ENCODE measurements around the gene DIPK1C.

Gene DIPK1C

DNA sequence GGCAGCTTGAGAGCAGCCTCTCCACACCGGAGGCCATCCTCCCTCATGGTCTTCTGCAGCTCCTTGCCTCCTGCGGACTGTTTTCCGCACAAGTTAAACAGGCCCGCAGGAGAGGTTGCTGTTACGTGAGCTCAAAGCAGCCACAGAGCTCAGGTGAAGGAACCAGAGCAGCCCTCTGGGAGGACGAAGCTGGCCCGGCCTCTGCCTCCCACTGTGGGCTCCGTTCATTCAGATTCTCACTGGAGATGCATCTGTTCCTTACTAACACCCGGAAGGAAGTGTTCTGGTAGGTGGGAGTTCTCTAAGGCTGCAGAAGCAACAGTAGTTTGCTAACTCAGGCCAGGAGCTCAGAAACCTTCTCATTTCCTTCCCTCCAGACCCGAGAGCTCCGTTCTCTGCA, 10.9 kb downstream of the DIPK1C start:
- DNase-seq (ENCODE audit: low read depth): no peak
- no peak overlapping the region for H3K4me3 ChIP-seq (ENCODE audit: low read length)
- TF ChIP-seq CTCF (IDR thresholded peaks at IDR 0.05; ENCODE audit: insufficient read depth, low read depth, low read length, missing control alignments): no peak

- H3K4me3 ChIP-seq (ENCODE audit: low read length): no peak overlapping the region
- no peak for TF ChIP-seq CTCF (IDR thresholded peaks at IDR 0.05; ENCODE audit: insufficient read depth, low read depth, low read length, missing control alignments)
- DNase-seq (ENCODE audit: low read depth): no peak
Observed at GRCh38 chr18:74445585-74445984, 11.5 kb downstream of the DIPK1C start.

GRCh38 chr18:74444104-74444503, 13.0 kb downstream of the DIPK1C start:
- DNase-seq (ENCODE audit: low read depth): no peak

GRCh38 chr18:74440808-74441427, 16.2 kb downstream of the DIPK1C start:
- TF ChIP-seq CTCF (IDR thresholded peaks at IDR 0.05; ENCODE audit: insufficient read depth, low read depth, low read length, missing control alignments): no peak
- H3K4me3 ChIP-seq (ENCODE audit: low read length): no peak overlapping the region
- DNase-seq (ENCODE audit: low read depth): no peak

More at GRCh38 chr18:74444104-74444503, 13.0 kb downstream of the DIPK1C start:
- H3K4me3 ChIP-seq (ENCODE audit: low read length): no peak overlapping the region
- no peak for TF ChIP-seq CTCF (IDR thresholded peaks at IDR 0.05; ENCODE audit: insufficient read depth, low read depth, low read length, missing control alignments)

DNA sequence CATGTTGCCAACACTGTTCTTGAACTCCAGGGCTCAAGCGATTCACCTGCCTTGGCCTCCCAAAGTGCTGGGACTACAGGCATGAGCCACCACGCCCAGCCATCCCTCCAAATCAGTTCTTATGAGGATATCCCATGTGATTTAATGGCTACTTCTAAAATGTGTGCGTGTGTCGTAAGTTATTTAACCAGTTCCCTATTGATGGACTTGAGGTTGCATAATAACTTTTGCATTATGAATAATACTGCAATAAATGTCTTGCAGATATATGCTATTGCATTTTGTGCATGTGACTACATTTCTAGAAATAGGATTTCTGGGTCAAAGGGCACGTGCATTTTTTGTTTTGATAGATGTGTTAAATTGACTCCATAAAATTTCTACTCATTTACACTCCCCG, 19.0 kb downstream of the DIPK1C start:
- H3K4me3 ChIP-seq (ENCODE audit: low read length): no peak overlapping the region
- no peak for DNase-seq (ENCODE audit: low read depth)
- no peak for TF ChIP-seq CTCF (IDR thresholded peaks at IDR 0.05; ENCODE audit: insufficient read depth, low read depth, low read length, missing control alignments)

- TF ChIP-seq CTCF (IDR thresholded peaks at IDR 0.05; ENCODE audit: insufficient read depth, low read depth, low read length, missing control alignments): no peak
- DNase-seq (ENCODE audit: low read depth): no peak
- no peak overlapping the region for H3K4me3 ChIP-seq (ENCODE audit: low read length)
Observed at GRCh38 chr18:74436158-74436769, 20.8 kb downstream of the DIPK1C start.

GRCh38 chr18:74435740-74436139, 21.4 kb downstream of the DIPK1C start:
- no peak for TF ChIP-seq CTCF (IDR thresholded peaks at IDR 0.05; ENCODE audit: insufficient read depth, low read depth, low read length, missing control alignments)
- no peak for DNase-seq (ENCODE audit: low read depth)

More at GRCh38 chr18:74435740-74436139, 21.4 kb downstream of the DIPK1C start:
- H3K4me3 ChIP-seq (ENCODE audit: low read length): no peak overlapping the region

All from epithelial cell of esophagus (primary cell).